H7 (cell line): ENCODE measurements around the gene GPR146. TPM values are rescaled to one million over a fixed set of nuclear protein-coding genes. Genes with fewer than 3 reads are reported as not detected.

ENCODE experiments used
- DNase-seq: peaks from one replicate; pipeline ENCODE4 v3.0.0; 2012
- H3K27me3 ChIP-seq: 2 replicates; pipeline ENCODE4 v1.6.0; 2011; ENCODE audit warnings: mild to moderate bottlenecking, low read length; ENCODE audit not compliant: control insufficient read depth, insufficient read depth
- H3K36me3 ChIP-seq: replicated peaks from 2 replicates; pipeline ENCODE4 v1.5.1; 2011; ENCODE audit warnings: low read length; ENCODE audit not compliant: control insufficient read depth, insufficient read depth
- H3K4me3 ChIP-seq: 2 replicates; pipeline ENCODE4 v1.5.1; 2011; ENCODE audit warnings: low read depth, mild to moderate bottlenecking, control low read depth, low read length, moderate library complexity; ENCODE audit not compliant: insufficient read depth
- total RNA-seq: library from RNA; depleted of rRNA; stranded (reverse); fragments of >200 nt; shearing (Covaris generic); gene quantifications from 2 replicates; pipeline ENCODE4 v1.2.3, GENCODE V29; 2014

Gene GPR146
- total RNA-seq, 1 experiment from 2014 or later: 0.87 TPM

DNA sequence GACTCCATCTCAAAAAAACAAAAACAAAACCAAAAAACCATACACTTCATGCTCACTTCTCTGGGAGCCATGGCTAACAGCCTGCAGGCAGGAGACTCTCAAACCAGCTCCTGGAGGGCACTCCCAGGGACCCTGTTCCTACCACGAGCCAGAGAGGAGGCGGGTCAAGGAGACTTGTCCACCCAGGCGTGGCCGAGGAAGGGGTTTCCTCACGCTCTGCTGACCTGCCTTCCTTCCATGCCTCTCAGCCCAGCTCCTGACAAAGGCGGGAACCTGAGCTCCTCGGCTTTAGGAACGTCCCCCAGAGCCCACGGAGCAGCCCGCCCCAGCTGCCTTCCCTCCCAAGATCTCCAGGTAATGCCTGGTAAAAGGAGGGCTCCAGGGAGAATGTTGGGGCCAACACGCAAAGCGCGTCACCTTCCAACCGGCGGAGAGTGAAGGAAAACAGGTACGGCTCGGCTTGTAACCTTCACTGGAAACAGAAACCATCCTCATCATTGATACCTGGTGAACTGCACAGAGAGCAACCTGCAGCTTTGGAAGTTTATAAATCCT is 9.5 kb downstream of the GPR146 start:
- Histone ChIP-seq H3K4me3 (no peak overlapping the region), H3K36me3 (no peaks in the 10 kb centered on the region; the same call in 1 of the 2 replicates), H3K27me3 (no peaks in the 10 kb centered on the region)
- no peak for DNase-seq

DNA sequence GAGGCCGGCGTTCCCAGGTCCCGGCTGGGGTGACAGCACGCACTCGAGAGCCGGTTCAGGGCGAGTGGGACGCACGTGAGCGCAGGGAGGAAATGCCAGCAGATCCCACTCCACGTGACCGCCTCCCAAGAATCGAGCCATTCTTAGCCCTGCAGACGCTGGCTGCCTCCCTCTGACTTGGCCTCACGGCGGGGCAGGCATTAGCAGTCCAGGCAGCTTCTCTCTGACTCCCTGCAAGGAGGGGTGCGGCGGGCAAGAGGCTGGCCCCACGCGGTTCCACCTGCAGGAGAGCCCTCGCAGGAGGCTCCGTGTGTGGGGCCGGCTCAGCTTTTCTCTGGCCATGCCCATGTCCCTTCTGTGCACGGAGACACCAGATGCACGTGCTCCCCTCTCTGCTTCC is 10.1 kb downstream of the GPR146 start:
- no peaks in the 10 kb centered on the region for H3K27me3 ChIP-seq
- no peaks in the 10 kb centered on the region; the same call in 1 of the 2 replicates for H3K36me3 ChIP-seq
- H3K4me3 ChIP-seq: no peak overlapping the region
- peak; percentile 72 for DNase-seq

DNA sequence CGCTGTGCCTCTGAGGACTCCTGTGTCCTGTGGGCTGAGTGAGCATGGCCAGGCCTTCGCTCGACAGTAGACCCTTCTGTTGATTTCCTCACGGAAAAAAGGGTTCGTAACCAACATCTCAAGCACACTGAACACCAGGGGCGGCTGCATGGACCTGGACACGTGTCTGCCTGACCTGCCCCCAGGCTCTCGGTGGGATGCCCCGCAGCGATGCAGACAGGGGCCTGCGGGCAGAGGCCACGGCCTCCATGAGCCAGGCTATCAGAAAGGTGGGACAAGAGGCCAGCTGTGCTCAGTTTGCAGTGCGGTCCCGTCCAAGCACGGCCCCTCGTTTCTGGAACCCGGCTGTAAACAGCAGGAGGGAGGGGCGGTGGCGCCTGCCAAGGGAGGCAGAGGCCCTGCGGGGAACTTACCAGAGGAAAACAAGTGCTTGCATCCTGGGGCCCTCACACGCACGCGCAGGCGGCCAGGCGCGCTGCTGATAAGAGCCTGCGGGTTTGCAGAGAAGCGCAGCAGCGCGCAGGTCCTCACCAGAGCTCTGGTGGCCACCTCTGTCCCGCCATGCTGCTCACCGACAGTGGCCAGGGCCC is 10.6 kb downstream of the GPR146 start:
- peak; percentile 67 for DNase-seq
- H3K36me3 ChIP-seq: no peaks in the 10 kb centered on the region; the same call in 1 of the 2 replicates
- no peak overlapping the region for H3K4me3 ChIP-seq
- no peaks in the 10 kb centered on the region for H3K27me3 ChIP-seq

DNA sequence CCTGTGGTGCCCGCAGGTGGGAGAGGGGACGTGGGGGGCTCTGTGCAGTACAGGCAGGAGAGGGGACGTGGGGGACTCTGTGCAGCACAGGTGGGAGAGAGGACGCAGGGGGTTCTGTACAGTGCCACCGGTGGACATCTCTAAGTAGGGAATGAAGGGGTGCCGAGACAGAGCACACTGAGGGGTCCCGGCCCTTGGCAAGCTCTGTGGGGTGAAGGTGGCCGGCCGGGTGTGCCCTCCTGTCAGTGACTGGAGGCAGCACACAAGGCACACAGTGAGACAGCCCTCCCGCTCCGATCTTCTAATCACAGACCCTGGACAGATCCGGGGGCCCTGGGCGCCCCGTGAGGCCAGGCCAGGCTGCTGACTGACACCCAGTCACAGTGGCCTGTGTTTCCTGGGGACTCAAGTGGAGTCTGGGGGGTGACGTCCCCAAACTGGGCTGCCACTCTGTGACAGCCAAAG is 11.2 kb downstream of the GPR146 start:
- no peak for DNase-seq
- no peaks in the 10 kb centered on the region for H3K27me3 ChIP-seq
- H3K36me3 ChIP-seq: no peaks in the 10 kb centered on the region; the same call in 1 of the 2 replicates
- H3K4me3 ChIP-seq: no peak overlapping the region

DNA sequence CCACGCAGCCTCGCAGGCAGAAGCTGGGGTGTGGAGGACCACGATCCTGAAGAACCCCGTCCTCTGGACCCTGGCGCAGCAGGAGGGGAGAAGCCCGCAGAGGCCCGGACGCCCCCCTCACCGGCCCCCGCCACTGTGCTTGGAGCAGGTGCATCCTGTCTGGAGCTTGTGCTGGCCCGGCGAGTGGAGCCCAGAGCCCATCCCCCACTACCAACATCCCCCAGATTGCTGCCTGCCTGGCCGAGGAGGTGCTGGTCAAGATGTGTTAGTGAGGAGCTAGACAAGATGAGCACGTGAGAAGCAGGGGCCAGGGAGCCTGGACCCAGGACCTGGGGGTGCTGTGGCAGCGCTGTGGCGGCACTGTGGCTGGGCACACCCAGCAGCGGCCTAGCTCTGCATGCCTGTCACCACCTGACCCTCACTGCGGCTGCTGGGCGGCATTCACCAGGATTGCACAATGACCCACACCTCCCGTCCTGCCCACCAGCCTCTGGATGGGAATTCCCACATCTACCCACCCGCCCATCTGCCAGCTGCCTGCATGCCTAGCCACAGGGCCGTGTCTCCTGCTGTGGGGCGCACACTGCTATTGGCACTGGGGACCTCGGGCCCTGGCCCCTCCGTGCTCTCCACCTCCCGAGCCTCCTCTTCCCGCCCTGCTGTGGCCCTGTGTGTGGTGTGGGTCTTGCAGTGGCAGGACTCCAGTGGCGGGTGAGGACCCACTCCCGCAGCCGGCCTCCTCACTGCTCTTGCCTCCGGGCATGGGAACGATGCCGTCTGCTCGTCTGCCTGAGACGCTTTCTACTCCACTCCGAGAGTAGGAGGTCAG is 11.8 kb downstream of the GPR146 start:
- H3K27me3 ChIP-seq: no peaks in the 10 kb centered on the region
- DNase-seq: peak; percentile 64

DNA sequence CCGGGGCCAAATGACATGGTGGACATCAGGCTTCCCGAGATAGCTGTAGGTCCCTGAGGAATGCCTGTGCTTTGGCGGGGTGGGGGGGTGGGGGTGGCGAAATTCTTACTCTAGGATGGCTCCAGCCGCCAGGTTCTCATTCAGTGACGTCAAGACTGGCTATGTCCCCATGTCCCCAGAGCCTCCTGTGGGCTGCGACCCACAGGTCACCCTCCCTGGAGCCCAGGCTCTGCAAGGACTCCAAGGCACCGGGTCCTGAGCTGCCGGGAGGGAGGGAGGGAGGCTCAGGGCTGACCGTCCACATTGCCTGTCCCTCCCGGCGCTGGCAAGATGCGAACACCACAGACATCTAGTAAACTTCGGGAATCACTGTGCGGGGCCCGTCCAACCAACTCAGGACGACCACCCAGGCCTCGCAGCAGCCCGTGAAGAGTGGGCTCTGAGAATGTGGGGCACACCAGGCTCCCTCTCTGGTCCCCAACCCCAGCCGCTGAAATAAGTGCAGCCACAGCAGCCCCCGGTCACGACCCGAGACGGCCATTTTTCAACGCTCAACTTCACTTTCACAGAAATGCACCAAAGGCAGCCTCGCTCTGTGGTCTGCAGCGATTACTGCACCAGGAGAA is 12.6 kb downstream of the GPR146 start:
- Histone ChIP-seq H3K36me3 (no peaks in the 10 kb centered on the region; the same call in 1 of the 2 replicates), H3K27me3 (no peaks in the 10 kb centered on the region), H3K4me3 (no peak overlapping the region)
- no peak for DNase-seq

More for the DNA sequence above, 11.8 kb downstream of the GPR146 start:
- Histone ChIP-seq H3K4me3 (no peak overlapping the region), H3K36me3 (no peaks in the 10 kb centered on the region; the same call in 1 of the 2 replicates)

DNA sequence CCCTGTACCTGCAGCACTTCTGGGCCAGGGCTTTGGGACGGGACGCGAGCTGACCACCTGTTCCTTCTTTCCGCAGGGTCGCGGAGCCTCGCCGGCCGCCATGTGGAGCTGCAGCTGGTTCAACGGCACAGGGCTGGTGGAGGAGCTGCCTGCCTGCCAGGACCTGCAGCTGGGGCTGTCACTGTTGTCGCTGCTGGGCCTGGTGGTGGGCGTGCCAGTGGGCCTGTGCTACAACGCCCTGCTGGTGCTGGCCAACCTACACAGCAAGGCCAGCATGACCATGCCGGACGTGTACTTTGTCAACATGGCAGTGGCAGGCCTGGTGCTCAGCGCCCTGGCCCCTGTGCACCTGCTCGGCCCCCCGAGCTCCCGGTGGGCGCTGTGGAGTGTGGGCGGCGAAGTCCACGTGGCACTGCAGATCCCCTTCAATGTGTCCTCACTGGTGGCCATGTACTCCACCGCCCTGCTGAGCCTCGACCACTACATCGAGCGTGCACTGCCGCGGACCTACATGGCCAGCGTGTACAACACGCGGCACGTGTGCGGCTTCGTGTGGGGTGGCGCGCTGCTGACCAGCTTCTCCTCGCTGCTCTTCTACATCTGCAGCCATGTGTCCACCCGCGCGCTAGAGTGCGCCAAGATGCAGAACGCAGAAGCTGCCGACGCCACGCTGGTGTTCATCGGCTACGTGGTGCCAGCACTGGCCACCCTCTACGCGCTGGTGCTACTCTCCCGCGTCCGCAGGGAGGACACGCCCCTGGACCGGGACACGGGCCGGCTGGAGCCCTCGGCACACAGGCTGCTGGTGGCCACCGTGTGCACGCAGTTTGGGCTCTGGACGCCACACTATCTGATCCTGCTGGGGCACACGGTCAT is 13.3 kb downstream of the GPR146 start:
- Histone ChIP-seq H3K4me3 (no peak overlapping the region), H3K27me3 (no peaks in the 10 kb centered on the region), H3K36me3 (no peaks in the 10 kb centered on the region; the same call in 1 of the 2 replicates)
- no peak for DNase-seq

DNA sequence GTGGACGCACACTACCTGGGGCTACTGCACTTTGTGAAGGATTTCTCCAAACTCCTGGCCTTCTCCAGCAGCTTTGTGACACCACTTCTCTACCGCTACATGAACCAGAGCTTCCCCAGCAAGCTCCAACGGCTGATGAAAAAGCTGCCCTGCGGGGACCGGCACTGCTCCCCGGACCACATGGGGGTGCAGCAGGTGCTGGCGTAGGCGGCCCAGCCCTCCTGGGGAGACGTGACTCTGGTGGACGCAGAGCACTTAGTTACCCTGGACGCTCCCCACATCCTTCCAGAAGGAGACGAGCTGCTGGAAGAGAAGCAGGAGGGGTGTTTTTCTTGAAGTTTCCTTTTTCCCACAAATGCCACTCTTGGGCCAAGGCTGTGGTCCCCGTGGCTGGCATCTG is 14.0 kb downstream of the GPR146 start:
- no peak overlapping the region for H3K4me3 ChIP-seq
- H3K36me3 ChIP-seq: no peaks in the 10 kb centered on the region; the same call in 1 of the 2 replicates
- H3K27me3 ChIP-seq: no peaks in the 10 kb centered on the region
- no peak for DNase-seq

DNA sequence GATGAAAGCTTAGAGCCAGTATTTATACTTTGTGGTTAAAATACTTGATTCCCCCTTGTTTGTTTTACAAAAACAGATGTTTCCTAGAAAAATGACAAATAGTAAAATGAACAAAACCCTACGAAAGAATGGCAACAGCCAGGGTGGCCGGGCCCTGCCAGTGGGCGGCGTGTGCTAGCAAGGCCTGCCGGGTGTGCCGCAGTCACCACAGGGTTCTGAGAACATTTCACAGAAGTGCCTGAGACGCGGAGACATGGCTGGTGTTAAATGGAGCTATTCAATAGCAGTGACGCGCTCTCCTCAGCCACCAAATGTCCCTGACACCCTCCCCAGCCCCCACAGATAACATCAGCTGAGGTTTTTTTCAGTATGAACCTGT is 14.5 kb downstream of the GPR146 start:
- no peak for DNase-seq
- Histone ChIP-seq H3K27me3 (no peaks in the 10 kb centered on the region), H3K4me3 (no peak overlapping the region), H3K36me3 (no peaks in the 10 kb centered on the region; the same call in 1 of the 2 replicates)

DNA sequence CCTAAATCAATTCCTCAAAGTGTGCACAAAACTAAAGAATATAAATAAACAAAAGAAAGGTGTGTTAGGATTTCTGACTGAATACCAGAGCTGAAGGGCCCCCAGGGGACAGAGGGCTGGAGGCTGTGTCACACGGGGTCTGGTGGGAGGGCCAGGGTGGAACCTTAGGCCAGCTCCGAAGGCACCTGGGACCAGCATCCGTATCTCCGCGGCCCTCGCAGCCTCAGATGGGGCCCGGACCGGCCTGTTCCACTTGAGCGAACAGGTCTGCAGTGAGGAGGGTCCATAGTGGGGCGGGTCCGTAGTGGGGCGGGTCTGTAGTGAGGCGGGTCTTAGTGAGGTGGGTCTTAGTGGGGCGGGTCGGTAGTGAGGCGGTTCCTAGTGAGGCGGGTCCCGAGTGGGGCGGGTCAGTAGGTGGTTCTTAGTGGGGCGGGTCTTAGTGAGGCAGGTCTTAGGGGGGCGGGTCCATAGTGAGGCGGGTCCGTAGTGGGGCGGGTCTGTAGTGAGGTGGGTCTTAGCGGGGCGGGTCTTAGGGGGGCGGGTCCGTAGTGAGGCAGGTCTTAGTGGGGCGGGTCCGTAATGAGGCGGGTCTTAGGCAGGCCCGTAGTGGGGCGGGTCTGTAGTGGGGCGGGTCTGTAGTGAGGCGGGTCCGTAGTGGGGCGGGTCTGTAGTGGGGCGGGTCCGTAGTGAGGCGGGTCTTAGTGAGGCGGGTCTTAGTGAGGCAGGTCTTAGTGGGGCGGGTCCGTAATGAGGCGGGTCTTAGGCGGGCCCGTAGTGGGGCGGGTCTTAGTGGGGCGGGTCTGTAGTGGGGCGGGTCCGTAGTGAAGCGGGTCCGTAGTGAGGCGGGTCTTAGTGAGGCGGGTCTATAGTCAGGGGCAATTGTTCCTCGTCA is 15.1 kb downstream of the GPR146 start:
- Histone ChIP-seq H3K27me3 (no peaks in the 10 kb centered on the region), H3K36me3 (no peaks in the 10 kb centered on the region; the same call in 1 of the 2 replicates), H3K4me3 (peak overlapping the region; percentile 15; the same call in 1 of the 2 replicates)
- peak; percentile 98 for DNase-seq

DNA sequence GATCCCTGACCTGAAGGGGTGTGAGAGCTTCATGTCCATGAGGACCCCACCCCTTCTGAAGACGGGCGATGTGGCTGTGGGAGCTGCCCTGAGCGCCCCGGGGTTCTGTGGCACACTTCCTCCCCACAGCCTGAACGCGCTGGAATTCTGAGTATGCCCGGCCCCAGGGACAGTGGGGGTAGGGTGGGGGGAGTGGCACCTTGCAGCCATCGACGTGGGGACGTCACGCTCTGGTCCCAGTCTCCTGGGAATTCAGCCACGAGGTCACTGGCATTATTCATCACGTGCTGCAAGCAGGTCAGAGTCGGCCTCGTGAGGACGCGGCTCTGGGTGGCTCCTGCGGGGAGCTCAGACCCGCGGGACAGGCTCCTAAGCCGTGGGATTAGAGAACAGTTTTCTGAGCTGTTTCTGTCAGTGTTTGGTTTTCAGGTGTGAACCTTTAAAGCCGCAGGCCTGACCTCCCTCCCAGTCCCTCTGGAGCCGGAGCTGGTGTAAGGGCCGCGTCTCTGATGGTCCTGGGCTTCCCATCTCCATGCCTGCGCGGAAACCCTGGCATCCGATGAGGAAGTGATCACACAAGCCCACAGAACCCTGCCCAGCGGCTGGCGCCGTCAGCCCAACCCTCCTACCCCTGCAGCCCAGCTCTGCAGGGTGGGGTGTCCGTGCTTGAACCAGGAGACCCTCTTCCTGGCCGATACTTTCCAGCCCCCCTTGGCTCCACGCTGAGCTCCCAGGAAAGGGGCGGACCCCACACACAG is 16.1 kb downstream of the GPR146 start:
- peak; percentile 85 for DNase-seq
- no peaks in the 10 kb centered on the region; the same call in 1 of the 2 replicates for H3K36me3 ChIP-seq
- H3K27me3 ChIP-seq: no peaks in the 10 kb centered on the region
- H3K4me3 ChIP-seq: peak overlapping the region; percentile 15; the same call in 1 of the 2 replicates

DNA sequence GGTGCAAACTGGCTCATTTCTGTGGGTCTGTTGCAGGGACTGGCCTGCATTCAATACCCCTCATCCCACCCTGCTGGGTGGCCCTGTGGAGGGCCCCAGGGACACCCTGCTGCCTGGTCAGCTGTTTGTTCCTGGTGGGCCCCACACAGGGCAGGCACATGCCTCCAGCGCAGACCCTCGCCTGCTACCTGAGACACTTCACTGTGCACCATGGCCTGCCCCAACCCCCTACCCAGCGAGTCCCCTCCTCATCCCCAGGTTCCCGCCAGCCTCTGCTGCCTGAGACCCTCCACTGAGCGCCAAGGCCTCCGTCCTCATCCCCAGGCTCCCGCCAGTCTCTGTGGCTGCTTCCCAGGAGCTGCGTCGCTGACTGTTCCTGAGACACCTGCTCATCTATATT is 16.8 kb downstream of the GPR146 start:
- Histone ChIP-seq H3K36me3 (no peaks in the 10 kb centered on the region; the same call in 1 of the 2 replicates), H3K27me3 (no peaks in the 10 kb centered on the region), H3K4me3 (no peak overlapping the region)
- peak; percentile 68 for DNase-seq
